HG03064 (cell line): ENCODE measurements around the gene GRK2.
A peak's percentile ranks its signal among the peaks of the same experiment; 100 is the strongest.
"Not testable (repeated sequence)": the region's sequence is repeated elsewhere in the genome, so short reads cannot be mapped to it uniquely, and the experiment has no call there.

ENCODE experiments used
- ATAC-seq: cut with Tn5 transposase; IDR thresholded peaks from one replicate; pipeline ENCODE4 v1.9.1; 2021; ENCODE audit warnings: low read depth; ENCODE audit not compliant: unreplicated experiment

The GRK2 gene

DNA sequence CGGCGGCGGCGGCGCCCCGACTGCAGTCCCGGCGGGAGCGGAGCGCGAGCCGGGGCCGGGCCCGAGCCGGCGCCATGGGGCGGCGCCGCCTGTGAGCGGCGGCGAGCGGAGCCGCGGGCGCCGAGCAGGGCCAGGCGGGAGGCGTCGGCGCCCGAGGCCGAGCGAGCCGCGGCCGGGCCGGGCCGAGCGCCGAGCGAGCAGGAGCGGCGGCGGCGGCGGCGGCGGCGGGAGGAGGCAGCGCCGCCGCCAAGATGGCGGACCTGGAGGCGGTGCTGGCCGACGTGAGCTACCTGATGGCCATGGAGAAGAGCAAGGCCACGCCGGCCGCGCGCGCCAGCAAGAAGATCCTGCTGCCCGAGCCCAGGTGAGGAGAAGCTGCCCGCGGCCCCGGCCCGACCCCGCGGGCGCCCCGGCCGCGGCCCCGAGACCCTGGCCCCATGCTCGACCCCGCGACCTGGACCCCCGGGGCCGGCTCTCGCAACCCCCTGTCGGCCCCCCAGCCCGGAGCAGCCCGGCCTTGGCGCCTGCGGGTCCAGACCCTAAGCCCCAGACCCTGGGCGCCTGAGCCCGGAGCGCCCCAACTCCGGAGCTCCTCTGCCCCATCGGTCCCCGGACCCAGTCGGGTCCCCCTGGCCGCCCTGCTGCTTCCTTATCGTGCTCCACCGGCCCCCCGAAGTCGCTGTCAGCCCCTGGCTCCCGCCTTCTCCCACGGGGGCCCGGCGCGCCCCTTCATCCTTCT lies at the start of gene GRK2:
GRK2 (plus strand) TSS at position 25 of the 739 bp plus-strand sequence; CDS start at position 252, 227 bp downstream.
- ATAC-seq = peak; percentile 5

DNA sequence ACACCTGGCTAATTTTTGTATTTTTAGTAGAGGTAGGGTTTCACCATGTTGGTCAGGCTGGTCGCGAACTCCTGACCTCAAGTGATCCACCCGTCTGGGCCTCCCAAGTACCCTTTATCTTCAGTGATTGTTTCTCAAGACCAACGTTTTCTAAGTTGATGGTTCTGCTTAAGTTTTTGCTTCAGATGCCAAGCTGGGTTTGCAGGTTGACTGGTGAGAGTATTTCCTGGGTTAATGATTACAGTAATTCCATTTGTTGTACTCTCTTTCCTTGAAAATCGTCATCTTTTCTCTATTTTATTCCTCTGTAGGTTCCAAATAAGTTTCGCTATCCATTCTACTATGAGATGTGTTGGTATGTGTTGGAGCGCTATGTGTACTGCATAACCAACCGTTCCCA lies 38.5 kb upstream of the GRK2 start:
- ATAC-seq = no peak

DNA sequence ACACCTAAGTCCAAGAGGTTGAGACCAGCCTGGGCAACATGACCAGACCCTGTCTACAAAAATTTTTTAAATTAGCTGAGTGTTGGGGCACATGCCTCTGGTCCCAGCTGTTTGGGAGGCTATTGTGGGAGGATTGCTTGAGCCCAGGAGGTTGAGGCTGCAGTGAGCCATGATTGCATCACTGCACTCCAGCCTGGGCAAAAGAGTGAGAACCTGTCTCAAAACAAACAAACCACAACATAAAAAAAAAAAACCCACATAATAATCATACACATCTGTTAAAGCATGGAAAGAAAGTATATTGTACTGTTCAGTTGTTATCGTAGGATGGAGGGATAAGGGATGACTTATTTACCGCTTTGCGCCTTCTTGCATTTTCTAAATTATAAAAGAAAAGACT lies 35.9 kb upstream of the GRK2 start:
- no peak for ATAC-seq

DNA sequence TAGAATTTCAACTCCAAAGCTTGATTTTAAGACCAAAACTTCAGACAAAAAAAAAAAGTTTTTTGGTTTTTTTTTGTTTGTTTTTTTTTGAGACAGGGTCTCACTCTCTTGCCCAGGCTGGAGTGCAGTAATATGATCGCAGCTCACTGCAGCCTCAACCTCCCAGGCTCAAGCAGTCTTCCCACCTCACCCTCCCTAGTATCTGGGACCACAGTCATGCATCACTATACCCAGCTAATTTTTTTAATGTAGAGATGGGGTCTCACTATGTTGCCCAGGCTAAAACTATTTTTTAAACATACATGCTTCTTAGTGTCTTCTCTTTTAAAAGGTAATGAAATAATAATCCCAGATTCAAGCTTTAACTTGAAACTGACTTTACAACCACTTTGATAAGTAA lies 35.4 kb upstream of the GRK2 start:
- ATAC-seq = no peak

DNA sequence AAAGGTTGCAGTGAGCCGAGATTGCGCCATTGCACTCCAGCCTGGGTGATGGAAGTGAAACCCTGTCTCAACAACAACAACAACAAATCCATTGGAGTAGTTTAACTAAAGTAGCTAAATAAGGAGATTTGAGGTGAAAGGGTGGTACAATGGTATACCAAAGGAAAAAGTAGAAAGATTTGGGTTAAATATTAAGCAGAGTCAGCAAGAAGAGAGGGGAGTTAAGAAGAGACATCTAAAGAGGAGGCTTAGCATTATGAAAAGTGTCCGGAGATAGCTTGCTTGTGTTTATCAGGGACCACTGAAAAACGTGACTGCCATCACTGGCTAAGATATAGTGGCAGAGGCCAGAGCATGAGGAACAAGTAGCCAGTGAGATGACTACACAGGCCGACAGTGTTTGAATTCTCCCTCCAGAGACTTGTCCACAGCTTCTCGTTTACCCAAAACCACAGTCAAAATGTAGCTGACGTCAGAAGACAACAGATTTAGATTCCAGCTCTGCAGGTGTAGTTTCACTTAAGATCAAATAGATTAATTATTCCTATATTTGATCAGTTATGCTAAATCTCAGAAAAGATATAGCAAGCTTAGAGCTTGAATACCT lies 32.6 kb upstream of the GRK2 start:
- no peak for ATAC-seq

DNA sequence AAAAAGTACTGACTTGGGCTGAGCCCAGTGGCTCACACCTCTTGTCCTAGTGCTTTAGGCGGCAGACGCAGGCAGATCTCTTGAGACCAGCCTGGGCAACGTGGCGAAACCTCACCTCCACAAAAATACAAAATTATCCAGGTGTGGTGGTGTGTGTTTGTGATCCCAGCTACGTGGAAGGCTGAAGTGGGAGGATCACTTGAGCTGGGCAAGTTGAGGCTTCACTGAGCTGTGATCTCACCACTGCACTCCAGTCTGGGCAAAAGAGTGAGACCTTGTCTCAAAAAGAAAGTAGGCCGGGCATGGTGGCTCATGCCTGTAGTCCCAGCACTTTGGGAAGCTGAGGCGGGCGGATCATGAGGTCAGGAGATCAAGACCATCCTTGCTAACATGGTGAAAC lies 31.7 kb upstream of the GRK2 start:
- not testable (repeated sequence) for ATAC-seq

DNA sequence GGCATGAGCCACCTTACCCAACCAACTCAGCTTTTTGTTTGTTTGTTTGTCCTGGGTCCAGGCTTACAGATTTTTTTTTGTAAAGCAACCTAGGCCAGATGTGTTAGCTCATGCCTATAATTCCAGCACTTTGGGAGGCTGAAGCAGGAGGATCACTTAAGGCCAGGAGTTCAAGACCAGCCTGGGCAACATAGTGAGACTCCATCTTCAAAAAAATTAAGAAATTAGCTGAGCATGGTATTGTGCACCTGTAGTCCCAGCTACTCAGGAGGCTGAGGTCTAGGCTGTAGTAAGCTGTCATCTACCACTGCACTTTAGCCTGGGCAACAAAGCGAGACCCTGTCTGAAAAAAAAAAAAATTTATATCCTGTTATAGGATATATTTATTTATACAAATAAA lies 28.7 kb upstream of the GRK2 start:
- ATAC-seq = no peak

DNA sequence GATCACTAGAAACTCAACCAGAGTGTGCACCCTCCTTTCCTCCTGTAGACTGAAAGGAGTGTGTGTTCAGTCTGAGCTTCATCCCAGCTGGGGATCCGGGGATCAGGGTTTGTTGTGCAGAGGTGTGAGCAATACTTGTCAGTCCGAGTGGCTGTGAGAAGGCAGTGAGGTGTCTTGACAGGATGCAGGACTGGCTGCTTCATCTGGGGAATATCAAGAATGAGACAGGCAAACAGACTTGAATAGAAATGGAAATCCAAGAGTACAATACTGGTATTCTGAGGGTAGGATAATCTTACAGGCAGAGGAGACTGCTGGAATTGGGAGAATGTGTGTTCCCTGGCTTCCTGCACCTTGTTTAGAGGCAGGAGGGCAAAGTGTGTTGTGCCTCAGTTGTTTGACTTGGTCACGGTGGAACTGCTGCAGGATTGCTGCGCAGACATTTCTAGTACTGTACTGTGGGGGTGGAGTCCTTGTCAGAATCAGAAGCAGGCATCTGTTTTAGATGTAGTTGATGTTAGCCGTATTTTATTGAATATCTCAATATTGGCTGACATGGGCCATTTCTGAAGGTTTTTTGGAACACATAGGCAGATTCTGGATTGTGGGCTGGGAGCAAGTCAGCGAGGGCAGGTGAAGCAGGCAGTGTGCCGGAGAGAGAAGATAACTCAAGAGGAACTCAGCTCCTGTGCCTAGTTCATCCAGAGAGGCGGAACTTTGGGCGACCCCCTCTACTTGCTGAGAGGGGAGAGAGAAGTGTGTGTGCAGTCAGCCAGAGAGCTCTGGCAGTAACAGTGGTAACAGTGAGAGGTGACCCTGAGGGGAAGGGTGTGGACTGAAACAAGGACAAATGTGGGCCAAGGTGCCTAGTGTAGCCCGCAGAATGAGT lies 27.1 kb upstream of the GRK2 start:
- no peak for ATAC-seq

DNA sequence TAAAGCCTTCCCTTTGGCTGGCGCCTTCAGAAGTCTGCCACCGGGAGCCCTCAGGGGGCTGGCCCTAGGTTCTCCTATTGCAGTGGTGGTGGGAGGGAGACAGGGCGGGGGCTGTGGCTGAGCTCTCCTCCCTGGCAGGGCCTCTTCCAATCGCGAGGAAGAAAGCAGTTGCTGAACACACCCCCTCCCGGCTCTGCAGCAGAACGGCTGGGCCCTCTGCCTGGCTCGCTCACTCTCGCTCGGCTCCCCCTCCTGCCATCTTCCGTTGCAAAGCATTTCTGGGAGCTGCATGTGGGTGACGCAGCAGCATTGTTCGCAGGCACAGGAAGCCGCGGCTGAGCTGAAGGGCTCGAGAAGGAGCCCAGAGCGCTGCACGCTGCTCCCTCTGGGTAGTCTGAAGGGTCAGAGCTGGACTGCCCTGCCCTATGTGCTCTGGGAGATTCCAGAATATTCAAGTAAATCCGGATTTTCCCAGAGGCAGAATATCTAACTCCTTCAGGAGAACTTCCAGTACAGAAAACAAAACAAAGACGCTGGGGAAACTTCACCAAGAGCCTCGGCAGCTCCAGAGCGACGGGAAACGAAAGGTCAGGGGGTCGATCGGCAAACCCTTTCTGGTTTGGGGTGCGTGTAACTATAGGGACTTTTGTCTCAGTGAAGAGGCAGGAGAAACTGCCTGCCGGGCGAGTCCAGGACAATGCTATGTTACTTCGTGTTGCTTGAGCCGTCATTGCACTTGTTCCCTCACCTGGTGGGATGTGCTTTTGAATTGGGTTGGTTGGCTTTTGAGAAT lies 26.3 kb upstream of the GRK2 start:
- peak; percentile 82 for ATAC-seq

DNA sequence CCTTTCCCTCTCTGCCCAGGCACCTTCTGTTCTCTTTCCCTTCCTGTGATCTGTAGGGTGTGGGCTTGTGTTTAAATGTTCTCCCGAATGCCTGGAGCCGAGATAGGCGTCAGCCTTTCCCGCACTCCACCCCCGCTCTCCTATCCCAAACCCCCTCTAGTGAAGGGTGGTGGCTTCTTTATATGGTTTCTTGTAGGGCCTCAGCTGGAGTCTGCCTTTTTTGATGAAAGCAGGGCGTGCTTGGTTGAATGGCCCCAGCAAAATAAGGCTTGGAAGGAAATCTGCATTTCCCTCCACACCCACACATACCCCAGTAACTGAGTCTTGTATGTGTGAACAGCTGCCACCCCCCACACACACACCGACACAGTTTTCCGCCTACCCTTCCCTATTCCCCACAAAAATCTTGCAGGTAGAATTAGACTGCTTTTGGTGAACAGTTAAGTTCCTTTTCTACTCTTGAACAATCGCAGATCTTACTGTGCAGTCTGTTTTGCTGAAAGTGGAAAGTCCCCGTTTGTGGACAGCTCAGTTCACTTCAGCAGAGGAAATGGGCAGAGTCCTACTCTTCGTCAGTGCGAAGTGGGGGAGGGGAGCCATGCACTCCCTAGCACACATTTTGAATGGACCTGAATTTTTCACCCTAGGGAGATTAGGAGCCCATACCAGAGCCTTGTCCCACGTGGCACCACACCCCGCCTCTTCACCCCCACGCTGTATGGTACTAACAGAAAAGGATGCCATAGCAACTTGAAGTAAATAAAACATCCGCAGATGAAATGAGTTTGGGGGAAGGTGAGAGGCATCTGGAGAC lies 25.5 kb upstream of the GRK2 start:
- no peak for ATAC-seq

DNA sequence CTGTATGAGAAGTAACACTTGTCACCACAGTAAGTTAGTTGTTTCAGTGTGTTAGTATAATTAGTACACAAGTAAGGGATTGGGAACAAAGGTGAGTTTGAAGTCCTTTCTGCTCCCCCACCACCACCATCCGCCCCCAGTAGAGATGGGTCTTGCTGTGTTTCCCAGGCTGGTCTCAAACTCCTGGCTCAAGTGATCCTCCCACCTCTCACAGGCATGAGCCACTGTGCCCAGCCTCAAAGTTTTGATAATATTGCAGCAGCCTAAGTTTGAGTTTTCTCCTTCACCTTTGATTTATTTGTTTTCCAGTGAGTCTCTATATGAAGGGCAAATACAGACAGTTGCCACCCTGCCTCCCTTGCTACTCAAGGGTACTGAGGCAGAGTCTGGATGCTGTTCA lies 23.7 kb upstream of the GRK2 start:
- ATAC-seq = no peak

DNA sequence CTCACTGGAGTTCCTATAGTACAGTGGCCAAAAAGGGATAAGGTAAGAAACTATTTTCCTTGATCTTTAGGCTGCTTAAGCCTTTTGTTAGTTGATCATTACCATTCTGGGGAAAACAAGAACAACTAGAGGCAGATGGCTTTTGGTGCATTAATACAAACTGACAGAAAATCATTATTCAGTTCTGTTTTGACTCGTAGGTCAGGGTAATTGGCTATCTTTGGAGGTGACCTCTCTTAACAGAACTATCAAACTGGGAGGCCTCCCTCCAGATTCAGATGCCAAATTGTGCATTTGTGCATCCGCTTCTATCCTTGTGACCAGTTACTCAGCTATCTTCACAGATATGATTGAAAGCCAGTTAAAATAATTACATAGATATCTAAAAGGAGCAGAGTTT lies 23.2 kb upstream of the GRK2 start:
- no peak for ATAC-seq

DNA sequence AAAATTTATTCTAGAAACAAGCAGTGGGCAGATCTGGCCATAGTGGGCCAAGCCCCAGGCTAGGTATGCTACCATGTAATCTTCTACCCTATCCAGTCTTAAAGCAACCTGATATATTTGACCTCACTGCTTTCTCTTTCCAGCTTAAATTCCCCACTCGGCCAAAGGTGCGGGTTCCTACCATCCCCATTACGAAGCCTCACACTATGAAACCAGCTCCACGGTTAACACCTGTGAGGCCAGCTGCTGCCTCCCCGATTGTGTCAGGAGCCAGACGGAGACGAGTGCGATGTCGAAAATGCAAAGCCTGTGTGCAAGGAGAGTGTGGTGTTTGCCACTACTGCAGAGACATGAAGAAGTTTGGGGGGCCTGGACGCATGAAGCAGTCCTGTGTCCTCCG lies 21.2 kb upstream of the GRK2 start:
- no peak for ATAC-seq

DNA sequence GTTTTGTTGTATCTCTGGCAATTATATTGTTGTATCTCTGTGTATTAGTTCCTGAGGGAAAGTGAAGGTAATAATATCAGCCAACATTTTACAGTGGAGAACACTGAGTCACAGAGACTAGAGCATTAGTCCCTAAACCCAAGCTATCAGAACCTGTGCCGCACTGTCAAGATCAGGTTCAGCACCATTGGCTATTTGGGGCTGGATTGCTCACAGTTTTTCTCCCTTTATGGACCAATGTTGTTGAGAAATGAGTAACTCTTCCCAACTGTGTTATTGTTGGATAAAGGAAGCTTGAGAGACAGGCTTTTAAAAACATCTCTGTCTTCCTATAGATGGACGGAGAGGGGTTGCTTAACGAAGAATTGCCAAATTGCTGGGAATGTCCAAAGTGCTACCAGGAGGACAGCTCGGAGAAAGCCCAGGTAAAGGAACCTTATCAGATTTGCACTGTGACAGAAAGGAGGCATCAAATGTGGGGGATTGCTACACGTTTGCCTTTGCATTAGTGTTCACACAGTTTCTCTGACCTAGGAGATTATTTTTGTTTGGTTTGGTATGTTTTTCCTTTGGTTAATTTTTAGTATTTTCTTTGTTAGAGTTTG lies 18.2 kb upstream of the GRK2 start:
- no peak for ATAC-seq

DNA sequence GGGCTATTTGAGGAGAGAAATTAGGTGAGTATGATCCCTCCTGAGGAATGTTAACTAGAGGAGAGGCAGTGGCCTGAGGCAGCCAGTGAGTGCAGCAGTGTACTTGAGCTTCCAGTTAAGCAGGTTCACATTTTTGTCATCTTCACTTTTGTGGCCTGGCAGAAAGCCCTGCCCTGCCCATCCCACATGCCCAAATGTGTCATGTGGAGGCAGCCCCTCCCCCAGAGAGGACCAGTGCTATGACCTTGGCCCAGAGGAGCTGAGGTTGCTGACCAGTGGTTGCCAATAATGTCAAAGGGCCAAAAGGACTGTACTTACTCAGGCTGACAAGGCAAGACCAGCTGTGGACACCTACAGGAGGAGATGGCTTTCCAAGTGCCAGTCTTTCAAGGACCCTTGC lies 17.6 kb upstream of the GRK2 start:
- no peak for ATAC-seq

DNA sequence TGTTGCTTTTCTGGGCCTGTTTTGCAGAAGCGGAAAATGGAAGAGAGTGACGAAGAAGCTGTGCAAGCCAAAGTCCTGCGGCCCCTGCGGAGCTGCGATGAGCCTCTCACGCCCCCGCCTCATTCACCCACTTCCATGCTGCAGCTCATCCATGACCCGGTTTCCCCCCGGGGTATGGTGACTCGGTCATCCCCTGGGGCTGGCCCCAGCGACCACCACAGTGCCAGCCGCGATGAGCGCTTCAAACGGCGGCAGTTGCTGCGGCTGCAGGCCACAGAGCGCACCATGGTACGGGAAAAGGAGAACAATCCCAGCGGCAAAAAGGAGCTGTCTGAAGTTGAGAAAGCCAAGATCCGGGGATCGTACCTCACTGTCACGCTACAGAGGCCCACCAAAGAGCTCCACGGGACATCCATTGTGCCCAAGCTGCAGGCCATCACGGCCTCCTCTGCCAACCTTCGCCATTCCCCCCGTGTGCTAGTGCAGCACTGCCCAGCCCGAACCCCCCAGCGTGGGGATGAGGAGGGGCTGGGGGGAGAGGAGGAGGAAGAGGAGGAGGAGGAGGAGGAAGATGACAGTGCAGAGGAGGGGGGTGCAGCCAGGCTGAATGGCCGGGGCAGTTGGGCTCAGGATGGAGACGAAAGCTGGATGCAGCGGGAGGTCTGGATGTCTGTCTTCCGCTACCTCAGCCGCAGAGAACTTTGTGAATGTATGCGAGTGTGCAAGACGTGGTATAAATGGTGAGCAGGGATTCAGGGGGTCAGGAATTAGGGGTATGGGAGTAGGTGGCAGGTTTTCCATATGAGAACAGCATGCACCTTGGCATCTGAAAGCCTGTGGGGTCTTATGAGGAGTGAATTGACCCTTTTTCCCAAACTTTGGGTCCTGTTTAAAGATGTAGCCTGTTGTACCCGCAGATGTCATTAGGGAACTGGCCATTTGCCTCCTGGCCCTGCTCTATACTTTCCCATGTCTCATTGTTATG lies 15.9 kb upstream of the GRK2 start:
- no peak for ATAC-seq

DNA sequence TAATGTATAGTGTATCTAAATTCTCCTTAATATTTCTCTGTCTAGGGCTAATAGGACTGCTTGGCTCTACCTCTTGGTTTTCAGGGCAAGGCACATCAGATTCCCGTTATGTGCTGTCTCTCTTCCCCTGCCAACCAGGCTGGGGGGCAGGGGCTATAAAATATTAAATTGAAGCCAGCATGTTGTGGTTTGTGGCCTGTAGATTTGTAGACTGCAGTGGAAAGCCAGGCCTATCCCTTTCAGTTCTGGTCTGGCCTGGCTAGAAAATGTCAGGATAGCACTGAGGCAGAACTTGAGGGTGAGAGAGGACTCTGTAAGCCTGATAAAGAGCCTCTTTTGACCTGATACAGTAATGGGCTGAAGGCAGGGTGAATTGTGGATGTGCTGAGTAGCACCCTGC lies 14.4 kb upstream of the GRK2 start:
- ATAC-seq = no peak

DNA sequence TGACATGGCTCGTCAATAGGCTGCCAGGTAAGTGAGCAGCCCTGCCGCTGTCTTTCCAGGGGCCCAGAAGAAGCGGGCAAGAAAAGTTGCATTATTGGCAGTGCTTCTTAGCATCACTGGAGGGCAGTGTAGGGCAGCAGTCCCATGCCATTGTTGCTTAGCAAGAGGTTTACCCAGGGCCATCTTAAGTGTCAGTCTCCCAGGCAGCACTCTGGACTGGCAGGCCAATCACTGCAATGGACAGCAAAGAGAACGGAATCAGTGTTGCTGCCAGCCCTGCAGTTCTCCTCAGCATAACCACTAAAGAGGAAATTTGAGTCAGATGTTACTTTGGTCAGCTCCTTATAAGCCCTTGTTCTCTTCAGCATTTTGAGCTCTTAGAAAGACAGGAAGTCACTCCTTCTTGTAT lies 13.4 kb upstream of the GRK2 start:
- no peak for ATAC-seq
